SK-N-MC (cell line): ENCODE results near the gene C10orf143.

Experiments used
- EZH2 ChIP-seq: fragments of 200-600 bp; sonication (generic); IDR thresholded peaks from one replicate; pipeline ENCODE4 v1.6.1; 2017; ENCODE audit warnings: antibody characterized with exemption
- FOXP2 ChIP-seq: optimal IDR thresholded peaks from 2 replicates; pipeline ENCODE3; 2011; ENCODE audit warnings: mild to moderate bottlenecking, moderate library complexity; ENCODE audit not compliant: insufficient read depth; ENCODE audit errors: extremely low read length, control extremely low read depth
- POLR2AphosphoS5 ChIP-seq: IDR thresholded peaks from 2 replicates; pipeline ENCODE4 v1.6.1; 2012; ENCODE audit warnings: mild to moderate bottlenecking, low read depth, low read length, borderline replicate concordance

DNA sequence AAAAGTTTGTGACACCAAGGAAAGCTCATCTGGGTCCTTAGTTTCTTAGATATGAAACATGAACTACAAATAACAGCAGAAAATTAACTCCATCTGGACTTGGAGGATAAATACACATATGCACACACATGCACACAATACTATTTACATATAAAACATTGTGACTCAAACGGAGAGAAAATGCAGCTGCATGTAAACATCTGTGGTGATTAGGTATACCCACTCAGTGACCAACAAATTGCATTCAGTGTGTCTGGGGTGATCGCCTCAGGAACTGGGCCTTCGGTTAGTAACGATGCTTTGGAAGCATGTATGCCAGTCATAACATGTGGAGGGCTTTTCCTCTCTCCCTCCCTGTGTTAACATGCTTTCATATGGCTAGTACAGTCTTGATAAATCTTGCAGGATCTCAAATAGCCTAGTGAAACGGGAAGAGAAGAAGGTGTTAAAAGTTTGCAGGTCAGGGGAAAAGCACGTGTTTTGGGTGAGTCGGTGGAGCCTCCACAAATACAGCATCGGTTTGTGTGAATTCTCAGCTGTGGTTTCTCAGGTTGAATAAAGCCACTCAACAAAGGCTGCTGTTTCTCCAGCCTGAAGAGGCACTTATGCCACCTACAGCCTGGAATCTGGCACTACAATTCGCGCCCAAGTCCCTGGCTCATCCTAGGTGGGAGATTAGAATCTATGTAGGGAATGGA lies 16.9 kb upstream of the C10orf143 start:
- TF ChIP-seq POLR2AphosphoS5 (no peak), EZH2 (no peak), FOXP2 (no peak)
